ENCODE data around the gene RORB. TPM values are rescaled to one million over a fixed set of nuclear protein-coding genes. Genes with fewer than 3 reads are reported as not detected.

The RORB gene
- total RNA-seq, 1 donor from 2014 or later, result 2.1 TPM

DNA sequence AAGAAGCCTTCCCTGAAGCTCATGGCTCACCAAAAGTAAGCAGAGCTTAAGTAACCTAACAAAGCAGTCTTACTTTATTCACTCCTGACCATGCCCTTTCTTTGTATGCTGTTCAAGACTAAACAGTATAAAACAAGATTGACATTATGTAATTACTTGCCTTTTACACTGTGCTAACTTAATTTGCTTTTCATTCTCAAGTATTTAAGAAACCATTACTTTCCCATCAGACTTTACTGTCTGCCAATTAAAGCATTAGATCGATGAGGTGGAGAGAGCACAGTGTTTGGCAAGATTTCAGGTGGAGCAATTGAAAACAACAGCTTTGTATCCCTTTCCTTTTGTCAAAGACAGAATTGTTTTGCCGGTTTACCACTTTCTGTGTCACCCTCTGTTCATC, 98.2 kb downstream of the RORB start:
- H3K27me3 ChIP-seq, result no peaks in the 10 kb centered on the region
- TF ChIP-seq, protein P1, sequence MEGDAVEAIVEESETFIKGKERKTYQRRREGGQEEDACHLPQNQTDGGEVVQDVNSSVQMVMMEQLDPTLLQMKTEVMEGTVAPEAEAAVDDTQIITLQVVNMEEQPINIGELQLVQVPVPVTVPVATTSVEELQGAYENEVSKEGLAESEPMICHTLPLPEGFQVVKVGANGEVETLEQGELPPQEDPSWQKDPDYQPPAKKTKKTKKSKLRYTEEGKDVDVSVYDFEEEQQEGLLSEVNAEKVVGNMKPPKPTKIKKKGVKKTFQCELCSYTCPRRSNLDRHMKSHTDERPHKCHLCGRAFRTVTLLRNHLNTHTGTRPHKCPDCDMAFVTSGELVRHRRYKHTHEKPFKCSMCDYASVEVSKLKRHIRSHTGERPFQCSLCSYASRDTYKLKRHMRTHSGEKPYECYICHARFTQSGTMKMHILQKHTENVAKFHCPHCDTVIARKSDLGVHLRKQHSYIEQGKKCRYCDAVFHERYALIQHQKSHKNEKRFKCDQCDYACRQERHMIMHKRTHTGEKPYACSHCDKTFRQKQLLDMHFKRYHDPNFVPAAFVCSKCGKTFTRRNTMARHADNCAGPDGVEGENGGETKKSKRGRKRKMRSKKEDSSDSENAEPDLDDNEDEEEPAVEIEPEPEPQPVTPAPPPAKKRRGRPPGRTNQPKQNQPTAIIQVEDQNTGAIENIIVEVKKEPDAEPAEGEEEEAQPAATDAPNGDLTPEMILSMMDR (IDR thresholded peaks at IDR 0.05), result no peak
- no peaks in the 10 kb centered on the region for H3K36me3 ChIP-seq
- H3K4me1 ChIP-seq, result no peaks in the 10 kb centered on the region
- H3K27ac ChIP-seq, result no peak overlapping the region
- H3K9me3 ChIP-seq, result no peaks in the 10 kb centered on the region
- no peak overlapping the region for H3K4me3 ChIP-seq
- DNase-seq (no peak), ATAC-seq (no peak)
- intact Hi-C loops (cut with DNase I), result no loop called here

DNA sequence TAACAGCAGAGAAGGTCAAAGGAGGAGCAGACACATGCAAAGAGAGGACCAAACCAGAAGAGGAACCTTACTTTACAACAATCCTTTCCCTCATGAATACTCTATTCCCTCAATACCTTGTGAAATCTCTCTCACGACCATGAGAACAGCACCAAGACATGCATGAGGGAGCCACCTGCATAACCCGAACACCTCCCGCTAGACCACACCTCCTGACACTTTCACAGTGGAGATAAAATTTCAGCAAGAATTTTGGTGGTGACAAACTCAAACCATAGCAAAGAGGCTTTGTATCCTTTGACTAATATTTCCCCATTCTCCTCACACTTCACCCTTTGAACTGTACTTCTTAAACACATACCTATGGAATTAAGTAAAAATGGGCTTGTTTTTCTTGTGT, 101.7 kb downstream of the RORB start:
- TF ChIP-seq, protein P1 (IDR thresholded peaks at IDR 0.05), result no peak
- H3K4me3 ChIP-seq, result no peak overlapping the region
- H3K4me1 ChIP-seq, result no peaks in the 10 kb centered on the region
- H3K9me3 ChIP-seq, result no peaks in the 10 kb centered on the region
- no peaks in the 10 kb centered on the region for H3K36me3 ChIP-seq
- H3K27me3 ChIP-seq, result no peaks in the 10 kb centered on the region
- ATAC-seq (no peak), DNase-seq (no peak)
- intact Hi-C loops (cut with DNase I), result no loop called here
- no peak overlapping the region for H3K27ac ChIP-seq

DNA sequence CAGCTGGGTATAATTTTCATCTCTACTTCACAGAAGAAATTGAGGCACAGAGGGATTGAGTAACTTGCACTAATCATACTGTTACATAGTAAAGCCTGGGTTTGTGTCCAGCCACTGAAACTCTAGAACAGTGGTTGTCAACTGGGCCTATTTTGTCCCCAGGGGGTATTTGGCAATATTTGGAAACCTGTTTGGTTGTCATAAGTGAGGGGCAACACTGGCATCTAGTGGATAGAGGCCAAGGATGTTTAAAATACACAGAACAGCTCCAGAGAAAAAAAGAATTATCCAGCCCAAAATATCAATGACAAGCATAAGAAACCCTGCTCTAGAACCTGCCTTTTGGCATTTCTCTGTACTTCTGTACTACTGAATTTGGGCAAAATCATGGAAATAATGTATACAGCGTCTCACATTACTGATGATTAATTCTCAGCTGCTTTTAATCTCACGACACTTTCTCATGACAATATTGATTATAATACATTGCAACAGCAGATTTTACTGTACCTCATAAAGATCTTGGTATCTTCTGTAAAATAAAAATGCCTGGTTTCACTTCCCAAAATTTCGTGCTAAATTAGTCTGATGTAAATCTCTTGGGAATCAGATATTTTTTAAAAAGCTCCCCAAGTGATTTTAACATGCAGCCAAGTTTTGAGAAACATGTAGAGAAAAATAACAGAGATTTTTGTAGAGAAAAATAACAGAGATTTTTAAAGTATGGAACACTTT, 112.7 kb downstream of the RORB start:
- no peak overlapping the region for H3K4me3 ChIP-seq
- H3K4me1 ChIP-seq, result no peaks in the 10 kb centered on the region
- H3K36me3 ChIP-seq, result no peaks in the 10 kb centered on the region
- TF ChIP-seq, protein P1 (IDR thresholded peaks at IDR 0.05), result no peak
- intact Hi-C loops (cut with DNase I), result no loop called here
- no peaks in the 10 kb centered on the region for H3K27me3 ChIP-seq
- no peaks in the 10 kb centered on the region for H3K9me3 ChIP-seq
- ATAC-seq, result no peak
- DNase-seq, result no peak
- H3K27ac ChIP-seq, result no peak overlapping the region

DNA sequence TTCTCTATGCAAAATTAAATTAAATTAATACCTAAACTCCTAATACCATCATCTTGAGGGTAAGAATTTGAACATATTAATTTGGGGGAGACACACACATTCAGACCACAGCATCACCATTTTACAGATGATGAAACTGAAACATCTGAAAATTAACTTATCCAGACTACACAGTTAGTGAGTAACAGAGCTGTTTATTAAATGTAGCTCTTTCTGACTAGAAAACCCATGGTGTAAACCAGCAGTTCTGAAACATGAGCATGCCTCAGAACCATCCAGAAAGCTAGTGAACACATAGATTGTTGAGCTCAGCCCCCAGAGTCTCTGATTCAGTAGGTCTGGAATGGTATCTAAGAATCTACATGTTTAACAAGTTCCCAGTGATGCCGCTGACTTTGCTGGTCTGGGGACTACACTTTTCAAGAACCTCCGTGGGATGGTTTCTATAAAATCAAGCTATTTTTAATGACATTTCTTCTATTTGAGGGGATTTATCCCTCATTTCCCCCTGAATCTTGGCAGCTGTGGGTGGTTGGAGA, 113.5 kb downstream of the RORB start:
- Histone ChIP-seq H3K27me3 (no peaks in the 10 kb centered on the region), H3K4me3 (no peak overlapping the region), H3K36me3 (no peaks in the 10 kb centered on the region), H3K9me3 (no peaks in the 10 kb centered on the region), H3K27ac (no peak overlapping the region), H3K4me1 (no peaks in the 10 kb centered on the region)
- intact Hi-C loops (cut with DNase I), result no loop called here
- DNase-seq (no peak), ATAC-seq (no peak)
- TF ChIP-seq, protein P1 (IDR thresholded peaks at IDR 0.05), result no peak

DNA sequence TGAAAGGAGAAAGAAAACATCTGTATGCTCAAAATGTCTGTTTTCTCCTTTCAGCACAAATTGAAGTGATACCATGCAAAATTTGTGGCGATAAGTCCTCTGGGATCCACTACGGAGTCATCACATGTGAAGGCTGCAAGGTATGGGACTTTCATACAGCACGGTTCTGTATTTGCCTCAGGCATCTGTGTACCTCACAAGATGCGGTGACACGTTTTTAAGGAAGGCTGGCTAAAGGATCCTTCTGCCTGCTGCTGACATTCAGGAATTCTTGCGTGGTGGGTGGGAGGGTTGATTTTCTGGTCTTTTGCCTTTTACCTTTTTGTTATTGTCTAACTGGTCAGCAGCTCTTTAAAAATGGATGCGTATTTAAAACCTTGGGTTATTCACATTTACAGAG, 133.1 kb downstream of the RORB start:
- TF ChIP-seq, protein P1 (IDR thresholded peaks at IDR 0.05), result no peak
- Histone ChIP-seq H3K36me3 (no peaks in the 10 kb centered on the region), H3K27ac (no peak overlapping the region), H3K9me3 (no peaks in the 10 kb centered on the region), H3K4me3 (no peak overlapping the region), H3K27me3 (no peaks in the 10 kb centered on the region), H3K4me1 (no peaks in the 10 kb centered on the region)
- DNase-seq (no peak), ATAC-seq (no peak)
- intact Hi-C loops (cut with DNase I), result no loop called here

Data from upper lobe of right lung (tissue), 1 donor.